Stimulated activated CD4-positive, alpha-beta T cell treated with anti-CD3 and anti-CD28 coated beads, TNF-alpha, amount 100 ng/mL, for 4 hours (primary cell): ENCODE measurements around the gene NUDCD3.

Experiments
- DNase-seq, 3 experiments: peaks; one replicate each; pipeline ENCODE4 v3.0.0-alpha.2; 2020; ENCODE audit warnings: low read depth in 3 of 3

Gene NUDCD3

GRCh38 chr7:44400033-44400511, 90.4 kb downstream of the NUDCD3 start:
- DNase-seq: no peak

GRCh38 chr7:44398953-44399574, 91.4 kb downstream of the NUDCD3 start:
- no peak for DNase-seq

GRCh38 chr7:44398511-44398911, 91.9 kb downstream of the NUDCD3 start:
- DNase-seq: no peak

- no peak for DNase-seq
Observed at GRCh38 chr7:44396931-44397545, 93.4 kb downstream of the NUDCD3 start.

- no peak for DNase-seq
Observed at GRCh38 chr7:44396496-44396895, 94.0 kb downstream of the NUDCD3 start.

- no peak for DNase-seq
Observed at GRCh38 chr7:44395067-44395466, 95.4 kb downstream of the NUDCD3 start.

- no peak for DNase-seq
Observed at GRCh38 chr7:44394636-44395035, 95.8 kb downstream of the NUDCD3 start.

- no peak for DNase-seq
Observed at GRCh38 chr7:44394112-44394447, 96.4 kb downstream of the NUDCD3 start.

- DNase-seq: no peak
Observed at GRCh38 chr7:44393238-44394111, 97.0 kb downstream of the NUDCD3 start.

GRCh38 chr7:44392618-44393010, 97.8 kb downstream of the NUDCD3 start:
- DNase-seq: no peak

- DNase-seq: no peak
Observed at GRCh38 chr7:44391746-44392617, 98.5 kb downstream of the NUDCD3 start.

- DNase-seq: no peak
Observed at GRCh38 chr7:44391171-44391570, 99.3 kb downstream of the NUDCD3 start.

- DNase-seq: no peak
Observed at GRCh38 chr7:44390701-44391100, 99.8 kb downstream of the NUDCD3 start.

- DNase-seq: no peak
Observed at GRCh38 chr7:44388089-44388970, 102.1 kb downstream of the NUDCD3 start.

- DNase-seq: no peak
Observed at GRCh38 chr7:44387389-44387788, 103.1 kb downstream of the NUDCD3 start.

- no peak for DNase-seq
Observed at GRCh38 chr7:44386139-44386913, 104.1 kb downstream of the NUDCD3 start.

GRCh38 chr7:44385434-44386138, 104.9 kb downstream of the NUDCD3 start:
- DNase-seq: no peak

- no peak for DNase-seq
Observed at GRCh38 chr7:44384586-44385433, 105.6 kb downstream of the NUDCD3 start.
